KMS-11 (cell line): ENCODE results near the gene SAMD7.

Source experiments
- H2AFZ ChIP-seq: fragments of 200-600 bp; sonication (generic); 2 replicates; pipeline ENCODE4 v1.6.1; 2016; ENCODE audit warnings: antibody characterized with exemption, mixed run types, low read depth
- H3K27ac ChIP-seq: fragments of 200-600 bp; sonication (generic); 2 replicates; pipeline ENCODE4 v1.6.1; 2016; ENCODE audit warnings: mild to moderate bottlenecking, mixed run types
- H3K27me3 ChIP-seq: fragments of 200-600 bp; sonication (generic); 2 replicates; pipeline ENCODE4 v1.6.1; 2017; ENCODE audit warnings: mild to moderate bottlenecking, low read depth, mixed run types, moderate library complexity; ENCODE audit not compliant: insufficient read depth
- H3K36me3 ChIP-seq: fragments of 200-600 bp; sonication (generic); 2 replicates; pipeline ENCODE4 v1.6.1; 2017; ENCODE audit warnings: mild to moderate bottlenecking, mixed run types; ENCODE audit not compliant: insufficient read depth
- H3K4me1 ChIP-seq: fragments of 200-600 bp; sonication (generic); 2 replicates; pipeline ENCODE4 v1.6.1; 2016; ENCODE audit warnings: mild to moderate bottlenecking, low read depth, mixed run types; ENCODE audit not compliant: poor library complexity, severe bottlenecking
- H3K4me2 ChIP-seq: fragments of 200-600 bp; sonication (generic); 2 replicates; pipeline ENCODE4 v1.7.0; 2016; ENCODE audit warnings: mild to moderate bottlenecking, mixed run types
- H3K4me3 ChIP-seq: fragments of 200-600 bp; sonication (generic); IDR thresholded peaks from 2 replicates; pipeline ENCODE4 v1.6.1; 2017; ENCODE audit warnings: low read depth, low read length, mixed read lengths; ENCODE audit not compliant: insufficient read depth
- H3K79me2 ChIP-seq: fragments of 200-600 bp; sonication (generic); 2 replicates; pipeline ENCODE4 v1.6.1; 2016; ENCODE audit warnings: low read depth, mixed run types; ENCODE audit not compliant: insufficient read depth
- H3K9ac ChIP-seq: fragments of 200-600 bp; sonication (generic); 2 replicates; pipeline ENCODE4 v1.6.1; 2016; ENCODE audit warnings: mild to moderate bottlenecking, mixed run types
- H4K20me1 ChIP-seq: fragments of 200-600 bp; sonication (generic); 2 replicates; pipeline ENCODE4 v1.6.1; 2016; ENCODE audit warnings: mild to moderate bottlenecking, mixed run types; ENCODE audit not compliant: insufficient read depth
- CTCF ChIP-seq: fragments of 200-600 bp; sonication (generic); conservative IDR thresholded peaks from 2 replicates; pipeline ENCODE4 v1.6.1; 2017; ENCODE audit warnings: low read depth, mild to moderate bottlenecking, antibody characterized with exemption, low read length, moderate library complexity, mixed read lengths

Gene SAMD7

GRCh38 chr3:169968224-169968885 lies 57.0 kb downstream of the SAMD7 start:
- TF ChIP-seq CTCF: no peak
- H4K20me1 ChIP-seq: no peaks in the 10 kb centered on the region
- no peak overlapping the region for H3K9ac ChIP-seq
- H3K79me2 ChIP-seq: peaks cover 65% of the 10 kb centered on the region
- H3K4me3 ChIP-seq: peak overlapping the region; percentile 14
- no peak overlapping the region for H3K27ac ChIP-seq
- H3K4me1 ChIP-seq: peaks cover 30% of the 10 kb centered on the region
- H2AFZ ChIP-seq: no peak overlapping the region
- no peaks in the 10 kb centered on the region for H3K36me3 ChIP-seq
- H3K4me2 ChIP-seq: peak overlapping the region; percentile 80
- no peaks in the 10 kb centered on the region for H3K27me3 ChIP-seq

- TF ChIP-seq CTCF: no peak
- Histone ChIP-seq H2AFZ (no peak overlapping the region), H3K79me2 (peaks cover 75% of the 10 kb centered on the region), H3K4me2 (no peak overlapping the region), H3K36me3 (no peaks in the 10 kb centered on the region), H3K27me3 (no peaks in the 10 kb centered on the region), H4K20me1 (no peaks in the 10 kb centered on the region), H3K27ac (no peak overlapping the region), H3K4me3 (no peak overlapping the region), H3K9ac (no peak overlapping the region), H3K4me1 (peaks cover 30% of the 10 kb centered on the region)
Observed at GRCh38 chr3:169969174-169970095, 58.1 kb downstream of the SAMD7 start.

- Histone ChIP-seq H3K27ac (no peak overlapping the region), H3K79me2 (peaks cover 75% of the 10 kb centered on the region), H3K36me3 (no peaks in the 10 kb centered on the region), H3K27me3 (no peaks in the 10 kb centered on the region), H3K4me2 (no peak overlapping the region), H4K20me1 (no peaks in the 10 kb centered on the region), H2AFZ (no peak overlapping the region), H3K4me3 (no peak overlapping the region), H3K4me1 (peaks cover 26% of the 10 kb centered on the region), H3K9ac (no peak overlapping the region)
- no peak for TF ChIP-seq CTCF
Observed at GRCh38 chr3:169970847-169971246, 59.5 kb downstream of the SAMD7 start.

DNA sequence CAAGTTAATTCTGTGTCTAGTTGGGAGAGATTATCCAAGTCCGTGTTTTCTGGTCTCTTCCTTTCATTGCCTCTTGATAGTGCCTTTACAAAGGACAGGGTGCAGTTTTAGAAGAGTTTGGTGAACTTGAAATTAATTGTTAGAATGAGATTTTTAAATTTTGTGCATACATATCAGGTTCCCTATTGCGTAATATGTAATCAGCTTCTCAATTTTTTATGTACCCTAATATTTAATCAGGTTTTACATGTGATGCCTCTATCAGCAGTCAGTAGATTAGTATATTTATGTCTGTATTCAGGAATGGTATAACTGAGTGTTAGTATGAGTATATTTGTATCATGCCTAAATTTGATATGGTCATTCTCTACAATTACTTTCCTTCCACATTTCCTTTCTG lies 60.1 kb downstream of the SAMD7 start:
- Histone ChIP-seq H2AFZ (no peak overlapping the region), H3K79me2 (peaks cover 81% of the 10 kb centered on the region), H3K4me2 (no peak overlapping the region), H3K27ac (no peak overlapping the region), H4K20me1 (no peaks in the 10 kb centered on the region), H3K36me3 (no peaks in the 10 kb centered on the region), H3K27me3 (no peaks in the 10 kb centered on the region), H3K9ac (no peak overlapping the region), H3K4me3 (no peak overlapping the region), H3K4me1 (peaks cover 20% of the 10 kb centered on the region)
- TF ChIP-seq CTCF: no peak
